Stimulated activated CD8-positive, alpha-beta memory T cell treated with anti-CD3 and anti-CD28 coated beads, Interleukin-7, amount 100 ng/mL, for 4 hours (primary cell): Measurements from ENCODE around the gene PLXDC1.

Source experiments
- DNase-seq, 2 donors: peaks; one replicate each; pipeline ENCODE4 v3.0.0-alpha.2; 2020; ENCODE audit warnings: low read depth in 2 of 2

The PLXDC1 gene

DNA sequence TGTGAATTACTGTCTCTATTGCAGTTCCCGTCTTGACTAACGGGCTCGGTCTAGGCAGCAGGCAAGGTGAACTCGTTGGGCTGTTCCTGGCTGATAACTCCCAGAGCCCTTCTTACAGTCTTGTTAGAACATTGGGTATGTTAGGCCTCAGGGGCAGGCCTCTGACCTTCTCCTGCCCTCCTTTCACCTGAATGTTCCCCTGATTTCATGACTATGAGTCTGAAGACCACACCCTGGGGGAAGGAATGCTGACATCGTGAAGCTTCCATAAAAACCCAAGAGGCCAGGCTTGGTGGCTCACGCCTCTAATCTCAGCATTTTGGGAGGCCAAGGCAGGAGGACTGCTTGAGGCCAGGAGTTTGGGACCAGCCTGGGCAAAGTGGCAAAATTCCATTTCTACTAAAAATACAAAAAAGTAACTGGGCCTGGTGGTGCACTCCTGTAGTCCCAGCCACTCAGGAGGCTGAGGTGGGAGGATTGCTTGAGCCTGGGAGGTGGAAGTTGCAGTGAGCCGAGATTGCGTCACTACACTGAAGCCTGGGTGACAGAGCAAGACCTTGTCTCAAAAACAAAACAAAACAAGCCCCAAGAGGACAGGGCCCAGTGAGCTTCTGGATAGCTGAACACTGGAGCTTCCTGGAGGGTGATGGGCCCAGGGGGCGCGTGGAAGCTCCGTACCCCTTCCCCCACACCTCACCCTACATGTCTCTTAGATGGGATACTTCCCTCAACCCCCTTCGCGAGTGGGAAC, 136.5 kb downstream of the PLXDC1 start:
- no peak for DNase-seq

DNA sequence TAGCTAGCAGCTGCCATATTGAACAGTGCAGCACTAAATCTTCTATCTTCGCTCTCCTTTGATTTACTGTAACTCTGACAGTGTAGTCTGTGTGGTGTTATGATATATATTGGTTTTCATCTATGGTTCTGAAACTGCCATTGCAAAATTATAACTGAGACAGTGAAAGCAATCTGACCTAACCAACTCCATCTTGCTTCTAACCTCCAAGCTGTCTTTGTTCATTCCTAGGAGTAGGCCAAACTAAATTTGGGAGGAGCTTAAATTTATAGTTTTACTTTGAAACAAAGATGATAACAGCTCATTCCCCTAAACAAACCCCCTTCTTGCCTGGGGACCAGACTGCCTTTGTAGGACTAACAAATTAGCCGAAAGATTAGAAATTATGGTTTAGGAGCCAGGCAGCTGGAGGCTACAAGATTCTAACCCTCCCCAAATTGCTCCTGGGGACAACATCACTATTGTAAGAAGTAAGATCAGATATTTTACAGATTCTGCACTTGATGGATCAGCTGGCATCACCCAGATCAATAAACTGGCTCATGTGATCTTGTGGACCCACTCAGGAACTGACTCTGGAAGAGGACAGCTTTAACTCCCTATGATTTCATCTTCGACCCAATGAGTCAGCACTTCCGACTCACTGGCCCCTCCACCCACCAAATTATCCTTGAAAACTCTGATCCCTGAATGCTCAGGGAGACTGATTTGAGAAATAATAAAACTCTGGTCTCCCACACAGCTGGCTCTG, 137.2 kb downstream of the PLXDC1 start:
- no peak for DNase-seq
